Dermis blood vessel endothelial cell (primary cell): ENCODE data around the gene C8G. TPM values are rescaled to one million over a fixed set of nuclear protein-coding genes. Genes with fewer than 3 reads are reported as not detected.
A peak's percentile ranks its signal among the peaks of the same experiment; 100 is the strongest.

Experiments
- DNase-seq: peaks from one replicate; pipeline ENCODE4 v3.0.0; 2010
- total RNA-seq: library from RNA; depleted of rRNA; stranded (reverse); fragments of >200 nt; gene quantifications from 2 replicates; pipeline ENCODE4 v1.2.3, GENCODE V29; 2014

The C8G gene
- 1.7 TPM in 1 of 2 replicates, not detected in the other for total RNA-seq

GRCh38 chr9:136944519-136945332 is at the start of gene C8G, which contains the start of gene FBXW5:
Gene C8G, plus strand, starts transcription at chr9:136945243. Its CDS starts 78 bp downstream, at chr9:136945321.
Gene FBXW5, minus strand, starts transcription at chr9:136944738. Its CDS starts 655 bp downstream, at chr9:136944083.
- DNase-seq = peak; percentile 95

- DNase-seq = no peak
These were observed 49.0 kb upstream of the C8G start for GRCh38 chr9:136896027-136896426.

- DNase-seq = no peak
These were observed 46.5 kb upstream of the C8G start for GRCh38 chr9:136898483-136899100.

- DNase-seq = no peak
These were observed 45.8 kb upstream of the C8G start for GRCh38 chr9:136899196-136899595.

- DNase-seq = no peak
These were observed 44.5 kb upstream of the C8G start for GRCh38 chr9:136900556-136900955.

- DNase-seq = no peak
These were observed 44.0 kb upstream of the C8G start for GRCh38 chr9:136900988-136901515.

- DNase-seq = peak; percentile 61
These were observed 43.4 kb upstream of the C8G start for GRCh38 chr9:136901516-136902258.

- peak; percentile 81 for DNase-seq
These were observed 42.7 kb upstream of the C8G start for GRCh38 chr9:136902259-136902821.

- no peak for DNase-seq
These were observed 41.9 kb upstream of the C8G start for GRCh38 chr9:136903041-136903554.

GRCh38 chr9:136906266-136906665 is 38.8 kb upstream of the C8G start:
- no peak for DNase-seq

- DNase-seq = no peak
These were observed 37.8 kb upstream of the C8G start for GRCh38 chr9:136907011-136907914.

GRCh38 chr9:136910197-136910900 is 34.7 kb upstream of the C8G start:
- DNase-seq = no peak

- no peak for DNase-seq
These were observed 34.2 kb upstream of the C8G start for GRCh38 chr9:136910901-136911245.

- DNase-seq = no peak
These were observed 31.2 kb upstream of the C8G start for GRCh38 chr9:136913701-136914438.

GRCh38 chr9:136915632-136916329 is 29.3 kb upstream of the C8G start:
- DNase-seq = no peak

- DNase-seq = no peak
These were observed 28.5 kb upstream of the C8G start for GRCh38 chr9:136916330-136917184.

- no peak for DNase-seq
These were observed 27.1 kb upstream of the C8G start for GRCh38 chr9:136917902-136918301.

- DNase-seq = no peak
These were observed 25.0 kb upstream of the C8G start for GRCh38 chr9:136920069-136920468.
